Activated naive CD4-positive, alpha-beta T cell (primary cell): ENCODE measurements around the gene LIMCH1.
"Not testable (repeated sequence)": the region's sequence is repeated elsewhere in the genome, so short reads cannot be mapped to it uniquely, and the experiment has no call there.

Experiments used
- DNase-seq, 4 experiments: peaks; one replicate each; lab custom pipeline; 2025; lab: John Stamatoyannopoulos, UW

Gene LIMCH1

DNA sequence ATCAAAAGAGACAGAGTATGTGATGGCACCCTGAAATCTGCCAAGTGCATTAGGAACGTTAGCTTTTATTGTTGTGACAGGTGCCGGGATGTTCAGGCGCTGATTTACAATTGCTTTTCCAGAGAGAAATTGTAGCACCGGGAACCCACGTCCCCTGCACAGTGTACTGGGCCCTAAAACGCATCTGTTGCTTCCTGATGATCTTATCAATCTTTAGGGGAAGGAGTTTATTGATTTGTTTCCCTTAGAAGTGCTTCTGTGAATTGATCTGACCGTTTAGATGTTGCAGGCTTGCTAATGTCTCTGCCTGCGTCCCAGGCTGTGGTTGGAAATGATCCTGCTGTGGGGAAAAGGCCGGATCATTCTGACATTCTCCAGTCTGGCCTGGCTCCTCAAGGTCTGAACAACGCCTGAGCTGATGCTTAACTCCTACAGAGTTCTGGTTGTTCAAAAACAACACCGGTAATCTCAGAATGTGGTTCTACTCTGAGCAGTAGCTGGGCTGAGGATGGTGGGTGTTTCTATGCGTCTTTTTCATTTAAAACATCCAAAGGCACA is 193.7 kb downstream of the LIMCH1 start:
- DNase-seq = no peak

DNA sequence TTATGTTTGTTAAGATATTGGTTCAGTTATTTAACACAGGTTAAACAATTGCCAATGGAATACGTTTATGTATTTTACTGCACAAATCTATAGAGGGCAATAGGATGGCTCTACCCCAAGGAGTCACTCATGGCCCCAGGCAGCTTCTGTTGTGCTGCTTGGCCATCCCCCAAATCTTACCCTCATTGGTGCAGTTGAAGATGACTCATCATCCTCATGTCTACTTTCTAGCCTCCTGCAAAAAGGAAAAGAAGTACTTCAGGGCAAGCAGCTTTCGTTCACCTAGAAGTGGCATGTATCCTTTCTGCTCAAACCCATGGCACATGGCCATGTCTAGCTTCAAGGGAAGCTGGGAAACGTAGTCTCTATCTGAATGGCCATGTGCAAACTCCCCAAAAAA is 196.4 kb downstream of the LIMCH1 start:
- no peak for DNase-seq

DNA sequence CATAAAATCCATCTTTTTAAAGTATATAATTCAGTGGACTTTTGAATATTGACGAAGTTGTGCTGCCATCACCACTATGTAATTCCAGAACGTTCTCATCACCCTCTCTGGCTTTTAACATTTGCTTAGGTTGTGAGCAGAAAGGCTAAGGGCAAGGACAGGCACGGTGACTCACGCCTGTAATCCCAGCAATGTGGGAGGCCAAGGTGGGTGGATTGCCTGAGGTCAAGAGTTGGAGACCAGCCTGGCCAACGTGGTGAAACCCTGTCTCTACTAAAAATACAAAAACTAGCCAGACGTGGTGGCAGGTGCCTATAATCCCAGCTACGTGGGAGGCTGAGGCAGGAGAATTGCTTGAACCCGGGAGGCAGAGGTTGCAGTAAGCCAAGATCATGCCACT is 199.5 kb downstream of the LIMCH1 start:
- not testable (repeated sequence) for DNase-seq

DNA sequence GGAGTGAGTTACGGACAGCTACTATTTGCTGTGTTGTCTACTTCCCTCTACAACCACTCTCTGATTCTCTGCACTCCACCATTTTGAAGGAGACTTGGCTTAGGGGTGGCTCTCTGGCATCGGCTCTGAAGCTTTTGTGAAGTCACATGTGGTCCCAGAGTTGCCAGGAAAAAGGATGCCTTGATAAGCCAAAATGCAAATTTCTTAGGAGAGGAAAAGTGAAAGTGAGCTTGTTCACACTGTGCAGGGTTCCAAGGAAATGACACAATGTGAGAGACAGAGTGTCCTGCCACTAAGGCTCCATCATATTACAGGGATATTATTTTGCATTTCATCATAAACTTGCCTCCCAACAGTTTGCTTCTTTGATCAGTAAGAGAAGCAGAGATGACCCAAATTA is 203.4 kb downstream of the LIMCH1 start:
- DNase-seq = no peak

DNA sequence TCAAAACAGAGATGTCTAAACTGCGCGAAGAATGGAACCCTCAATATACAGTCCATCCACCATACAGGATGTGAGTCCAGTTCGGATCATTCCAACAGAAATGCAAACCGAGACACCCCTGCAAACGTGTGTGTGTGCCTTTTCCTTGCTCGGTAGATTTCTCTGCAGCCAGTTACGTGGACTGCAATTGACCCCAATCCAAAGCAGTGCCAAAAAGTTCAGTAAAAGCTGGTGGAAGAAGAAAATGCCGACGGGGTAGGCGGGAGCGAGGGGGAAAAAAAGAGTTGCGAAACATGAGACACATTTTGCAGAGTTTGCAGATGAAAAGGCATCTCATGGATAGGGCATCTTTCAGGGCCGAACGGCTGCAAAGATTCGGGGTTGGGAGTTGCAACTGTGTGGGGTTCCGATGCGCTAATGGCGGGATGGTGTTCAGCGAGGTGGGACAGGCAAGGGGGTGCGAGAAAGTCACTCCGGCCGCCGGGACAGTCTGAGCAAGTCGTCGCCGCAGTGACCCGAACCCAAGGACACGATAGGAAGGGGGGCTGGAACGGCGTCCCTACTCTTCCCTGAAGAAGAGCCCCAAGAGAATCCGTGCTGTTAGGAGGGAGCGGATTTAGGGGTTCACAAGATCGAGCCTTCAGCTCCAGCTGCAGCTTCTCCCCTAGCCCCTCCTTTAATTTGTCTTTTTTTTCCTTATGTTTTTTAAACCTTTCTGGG is 206.8 kb downstream of the LIMCH1 start:
- DNase-seq = no peak

DNA sequence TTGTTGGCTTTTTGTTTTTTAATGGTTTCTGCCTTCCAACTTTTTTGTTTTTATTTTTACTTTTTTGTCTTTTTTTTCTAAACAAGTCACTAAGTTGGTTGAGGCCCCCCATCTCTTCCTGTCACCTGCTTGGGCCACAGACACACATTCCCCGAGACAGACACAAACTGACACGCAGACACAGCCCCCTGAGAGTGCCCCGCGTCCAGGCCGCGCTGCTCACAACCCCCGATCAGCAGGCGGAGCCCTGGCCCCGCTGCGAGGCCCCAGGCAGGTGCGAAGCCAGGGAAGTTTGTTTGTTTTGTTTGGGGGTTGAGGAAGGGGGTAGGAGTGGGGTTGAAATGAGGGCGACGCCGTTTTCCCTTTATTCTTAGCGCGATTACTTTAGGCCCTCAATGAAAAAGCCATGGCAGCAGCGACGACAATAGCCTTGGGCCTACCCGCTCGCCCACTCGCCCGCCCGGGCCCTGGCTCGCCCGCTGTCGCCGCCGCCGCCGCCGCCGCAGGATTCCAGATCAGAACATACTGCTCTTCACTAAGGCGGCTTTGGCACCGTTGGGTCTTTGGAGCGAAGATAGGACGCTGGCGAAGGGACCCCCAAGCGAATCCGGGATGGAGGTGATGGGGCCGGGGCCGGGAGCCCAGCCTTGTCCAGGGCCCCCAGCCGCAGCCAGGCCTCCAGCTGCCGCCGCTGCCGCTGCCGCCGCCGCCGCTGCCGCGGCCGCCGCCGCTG is 207.5 kb downstream of the LIMCH1 start:
- no peak for DNase-seq

DNA sequence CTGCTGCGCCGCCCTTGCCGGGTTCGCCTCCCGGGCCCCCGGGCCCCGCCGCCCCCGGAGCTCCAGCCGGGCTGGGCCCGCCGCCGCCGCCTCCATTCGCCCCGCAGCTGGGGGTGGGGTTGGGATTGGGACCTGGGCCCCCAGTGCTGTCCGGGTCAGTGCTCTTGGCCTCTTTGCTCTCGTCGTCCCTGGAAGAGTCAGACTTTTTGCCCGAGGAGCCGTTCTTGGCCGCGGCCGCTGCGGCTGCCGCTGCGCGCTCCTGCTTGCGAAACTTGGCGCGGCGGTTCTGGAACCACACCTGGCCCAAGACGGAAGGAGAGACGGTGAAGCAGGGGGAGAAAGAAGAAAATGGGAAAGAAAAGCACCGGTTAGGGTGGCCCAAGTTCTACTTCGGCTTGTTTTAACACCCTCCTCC is 208.1 kb downstream of the LIMCH1 start:
- DNase-seq = no peak

DNA sequence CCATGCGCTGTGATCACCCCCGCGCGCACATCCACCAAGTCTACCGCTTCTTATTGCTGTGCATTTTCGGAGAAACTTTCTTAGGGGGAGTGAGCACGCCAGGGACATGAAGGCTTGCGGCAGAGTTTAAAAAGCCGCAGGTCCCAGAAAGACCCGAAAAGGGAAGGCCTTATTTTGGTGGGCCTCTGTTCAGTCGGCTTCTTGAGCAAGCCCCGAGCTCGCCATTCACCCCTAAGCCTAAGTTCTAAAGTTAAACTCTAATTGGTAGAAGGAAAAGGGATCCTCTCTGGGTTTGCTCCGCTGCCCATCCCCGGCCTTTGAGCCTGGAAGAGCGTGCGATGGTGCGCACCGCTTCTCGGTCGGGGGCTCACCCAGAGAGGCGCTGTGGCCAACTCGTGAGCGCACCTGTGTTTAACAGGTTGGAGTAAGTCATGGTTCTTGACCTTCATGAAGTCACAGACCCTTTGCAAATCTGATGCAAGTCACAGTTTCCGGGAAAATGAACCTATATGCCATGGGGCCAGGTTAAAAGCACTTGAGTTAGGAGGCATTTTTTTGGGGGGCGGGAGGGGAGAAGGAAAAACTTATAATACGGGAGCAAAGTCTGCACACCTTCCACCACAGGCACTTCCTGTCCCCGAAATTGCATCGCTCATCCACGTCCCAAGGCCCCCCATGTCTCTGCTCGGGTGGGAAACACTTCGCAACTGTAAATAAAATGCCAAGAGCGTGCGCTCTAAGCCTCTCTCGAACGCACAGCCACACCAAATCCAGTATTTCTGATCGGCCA is 208.7 kb downstream of the LIMCH1 start:
- no peak for DNase-seq

DNA sequence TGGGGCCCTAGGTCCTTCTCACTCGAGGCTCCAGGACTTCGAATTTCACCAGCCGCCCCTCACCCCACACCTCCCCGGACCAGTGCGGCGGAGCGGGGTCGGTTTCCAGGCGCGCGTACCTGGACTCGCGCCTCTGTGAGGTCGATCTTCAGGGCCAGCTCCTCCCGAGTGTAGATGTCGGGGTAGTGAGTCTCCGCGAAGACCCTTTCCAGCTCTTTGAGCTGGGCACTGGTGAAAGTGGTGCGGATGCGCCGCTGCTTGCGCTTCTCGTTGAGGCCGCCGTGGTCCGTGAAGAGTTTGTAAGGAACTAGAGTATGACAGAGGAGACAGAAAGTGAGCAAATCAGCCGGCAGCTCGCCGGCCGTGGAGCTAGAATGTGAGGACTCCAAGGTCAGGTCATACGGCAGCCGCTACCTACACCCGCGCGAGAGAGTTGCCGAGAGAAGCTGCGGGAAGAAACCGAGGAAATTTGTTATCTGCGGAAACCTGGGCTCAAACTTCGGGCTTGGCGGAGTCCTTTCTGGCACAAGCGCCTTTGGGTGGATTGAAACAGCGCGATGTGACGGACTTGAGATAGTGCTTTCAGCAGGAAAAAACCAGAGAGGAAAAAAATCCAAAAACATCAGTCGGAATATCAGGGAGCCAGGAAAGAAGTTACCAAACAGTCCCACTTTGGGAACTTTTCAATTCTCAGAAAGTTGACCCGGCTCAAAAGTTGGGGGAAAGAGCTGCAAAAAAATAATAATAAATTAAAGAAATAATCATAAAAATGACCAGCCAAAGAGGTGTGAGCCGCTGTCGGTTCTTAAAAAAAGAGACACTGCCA is 209.5 kb downstream of the LIMCH1 start:
- DNase-seq = no peak

DNA sequence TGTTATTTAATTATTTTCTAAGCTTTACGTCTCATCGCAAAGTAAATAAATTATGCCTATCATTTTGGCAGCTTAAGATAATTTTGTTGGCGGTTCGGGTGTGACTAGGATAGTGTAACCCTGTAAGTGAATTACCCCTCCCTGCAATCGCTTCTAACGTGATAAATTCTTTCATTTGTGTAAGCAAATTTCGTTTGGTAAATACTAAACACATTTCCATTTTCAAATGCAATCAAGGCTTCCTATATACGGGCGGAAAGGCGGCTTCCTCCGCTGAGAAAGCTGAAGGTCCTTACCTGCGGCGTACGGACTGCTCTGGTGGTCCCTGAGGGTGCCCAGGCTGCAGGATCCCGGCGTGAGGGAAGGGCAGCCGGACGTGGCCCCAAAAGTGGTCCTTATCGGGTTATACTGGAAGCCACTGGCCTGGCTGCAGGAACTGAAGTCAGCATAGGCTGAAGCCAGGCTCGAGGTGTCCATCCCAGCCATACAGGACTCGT is 210.2 kb downstream of the LIMCH1 start:
- DNase-seq = no peak

DNA sequence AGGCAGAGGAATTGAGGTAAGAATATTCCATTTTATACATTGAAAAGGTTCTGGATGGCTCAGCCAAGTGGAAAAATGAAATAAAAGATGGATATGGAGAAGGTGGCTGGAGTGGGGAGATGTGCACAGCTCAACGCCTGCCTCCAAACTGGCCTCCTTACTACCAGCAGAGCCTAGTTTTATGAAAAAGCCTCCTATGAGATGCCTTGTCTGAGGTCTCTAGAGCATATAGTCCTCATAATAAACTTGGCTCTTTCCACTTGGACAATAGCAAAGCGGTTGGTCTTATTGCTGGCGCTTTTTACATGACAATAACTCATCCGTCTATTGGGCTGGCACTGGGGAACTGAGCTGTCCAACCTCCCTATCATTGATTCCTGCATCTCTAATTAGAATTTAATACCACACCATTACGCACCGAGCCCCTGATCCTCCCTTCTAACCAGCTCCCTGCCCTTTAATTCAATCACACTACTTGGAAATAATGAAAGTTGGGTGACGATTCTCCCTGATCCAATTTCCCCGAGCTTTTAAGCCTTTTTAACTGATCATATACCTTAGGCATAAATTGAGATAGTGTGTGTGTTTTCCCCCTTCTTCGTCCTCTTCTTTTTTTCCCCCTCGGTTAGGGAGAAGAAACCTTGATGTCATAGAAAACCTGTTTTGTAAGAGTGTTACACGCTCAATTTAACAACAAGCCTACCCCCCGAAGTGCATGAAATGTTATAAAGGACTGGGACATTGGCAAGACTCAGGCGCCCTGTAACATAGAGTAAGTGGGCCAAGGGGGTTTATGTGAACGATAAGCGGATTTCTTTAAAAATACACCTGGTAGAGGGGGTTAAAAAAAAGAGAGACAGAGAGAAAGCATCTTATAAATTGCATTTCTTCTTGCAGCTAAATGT is 210.9 kb downstream of the LIMCH1 start, which contains the start of gene PHOX2B:
PHOX2B (minus strand) TSS at position 155 of the 905 bp plus-strand sequence; CDS start at position 40, 115 bp downstream.
- DNase-seq = no peak

DNA sequence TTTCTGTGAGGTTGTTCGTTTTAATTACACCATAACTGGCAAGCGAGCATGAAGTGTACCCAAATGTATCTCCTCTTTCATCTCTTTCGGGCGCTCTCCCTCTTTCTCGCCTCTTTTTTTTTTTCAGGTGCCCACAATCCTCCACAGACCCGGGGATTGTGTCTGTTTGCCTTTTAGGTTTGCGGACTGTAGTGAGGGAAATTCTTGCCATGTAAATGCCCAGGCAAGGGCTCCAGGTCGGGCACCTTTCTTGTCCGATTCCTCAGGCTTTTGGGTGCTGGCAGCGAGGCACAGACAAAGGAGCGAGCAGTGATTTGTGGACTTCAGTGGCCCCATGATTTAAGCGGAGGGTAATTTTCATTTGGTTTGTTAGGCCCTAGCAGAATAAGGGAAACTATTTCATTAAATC is 211.7 kb downstream of the LIMCH1 start:
- DNase-seq = no peak
